Transverse colon (tissue), 4 donors: ENCODE measurements around the gene CRYBG1. TPM values are rescaled to one million over a fixed set of nuclear protein-coding genes. Genes with fewer than 3 reads are reported as not detected.
"Not testable (repeated sequence)": the region's sequence is repeated elsewhere in the genome, so short reads cannot be mapped to it uniquely, and the experiment has no call there.

Experiments used
- DNase-seq: peaks from one replicate; pipeline ENCODE4 v3.0.0-alpha.2; 2019
- H3K27ac ChIP-seq, 4 donors: fragments of 200-600 bp; sonication (generic); 2 replicates each; pipeline ENCODE4 v1.5.1; 2016 to 2018; ENCODE audit warnings: inconsistent platforms in 4 of 4
- H3K27me3 ChIP-seq: fragments of 200-600 bp; sonication (generic); 2 replicates; pipeline ENCODE4 v1.5.1; 2017; ENCODE audit warnings: inconsistent platforms
- H3K36me3 ChIP-seq, 4 donors: fragments of 200-600 bp; sonication (generic); 2 replicates each; pipeline ENCODE4 v1.5.1; 2017 to 2019; ENCODE audit warnings: inconsistent platforms in 4 of 4
- H3K4me1 ChIP-seq, 4 donors: fragments of 200-600 bp; sonication (generic); 2 replicates each; pipeline ENCODE4 v1.5.1; 2017 to 2020; ENCODE audit warnings: inconsistent platforms in 4 of 4
- H3K4me3 ChIP-seq, 4 donors: fragments of 200-600 bp; sonication (generic); 1 replicate in 1 of 4; 2 replicates in 3 of 4; pipeline versions ENCODE4 v1.5.1 to v1.6.1; 2017 to 2019; ENCODE audit warnings: inconsistent platforms in 4 of 4
- H3K9me3 ChIP-seq, 2 donors: fragments of 200-600 bp; sonication (generic); 2 replicates each; pipeline ENCODE4 v1.5.1; 2017 to 2019; ENCODE audit warnings: inconsistent platforms in 2 of 2
- EP300 ChIP-seq: sonication (generic); formaldehyde crosslinking; IDR thresholded peaks from one replicate; pipeline ENCODE4 v1.6.1; 2017; ENCODE audit warnings: antibody characterized with exemption, low read depth
- POLR2A ChIP-seq: fragments of 450-650 bp; IDR thresholded peaks from one replicate; pipeline ENCODE4 v1.6.1; 2016; ENCODE audit warnings: antibody characterized with exemption, mild to moderate bottlenecking, moderate library complexity
- POLR2AphosphoS5 ChIP-seq, 3 donors: sonication (generic); formaldehyde crosslinking; IDR thresholded peaks; one replicate each; pipeline ENCODE4 v1.6.1; 2016; ENCODE audit warnings: antibody characterized with exemption in 3 of 3
- whole genome bisulfite sequencing, 2 donors: methylation state at CpG; one replicate each; pipeline ENCODE4 v1.1.5; 2018; ENCODE audit warnings: low coverage in 1 of 2; 5-methylcytosine and 5-hydroxymethylcytosine counted together
- in situ Hi-C, 4 donors: fragments of 200-750 bp; cut with MboI; loops; one replicate each; pipeline versions ENCODE4 v1.15.0 to v1.15.1; 2017; ENCODE audit warnings: low sequenced_read_pairs in 3 of 4, low pct_ligation_motif_present in 1 of 4, low pct_unique_long_range_greater_than_20kb in 1 of 4
- intact Hi-C: fragments of 100-400 bp; cut with DNase I; formaldehyde crosslinking; loops from one replicate; pipeline ENCODE4 v1.15.1; 2023; ENCODE audit warnings: low total_unique reads
- total RNA-seq, 4 donors: library from RNA; depleted of rRNA; stranded (reverse); fragments of >200 nt; gene quantifications; one replicate each; pipeline ENCODE4 v1.1.0, GENCODE V29; 2016
- TF ChIP-seq, protein P1 (sequence below), 5 experiments: fragments of 200-600 bp in 3 of 5; fragments of 450-650 bp in 2 of 5; sonication (generic) in 3 of 5; IDR thresholded peaks; 1 replicate in 2 of 5; 2 replicates in 3 of 5; pipeline ENCODE4 v1.5.1; 2016 to 2017; ENCODE audit warnings: antibody characterized with exemption in 5 of 5, inconsistent platforms in 3 of 5, mild to moderate bottlenecking in 2 of 5, moderate library complexity in 1 of 5

The CRYBG1 gene
- total RNA-seq, 4 donors from 2014 or later: 64.3 to 112 (median 70.2) TPM

DNA sequence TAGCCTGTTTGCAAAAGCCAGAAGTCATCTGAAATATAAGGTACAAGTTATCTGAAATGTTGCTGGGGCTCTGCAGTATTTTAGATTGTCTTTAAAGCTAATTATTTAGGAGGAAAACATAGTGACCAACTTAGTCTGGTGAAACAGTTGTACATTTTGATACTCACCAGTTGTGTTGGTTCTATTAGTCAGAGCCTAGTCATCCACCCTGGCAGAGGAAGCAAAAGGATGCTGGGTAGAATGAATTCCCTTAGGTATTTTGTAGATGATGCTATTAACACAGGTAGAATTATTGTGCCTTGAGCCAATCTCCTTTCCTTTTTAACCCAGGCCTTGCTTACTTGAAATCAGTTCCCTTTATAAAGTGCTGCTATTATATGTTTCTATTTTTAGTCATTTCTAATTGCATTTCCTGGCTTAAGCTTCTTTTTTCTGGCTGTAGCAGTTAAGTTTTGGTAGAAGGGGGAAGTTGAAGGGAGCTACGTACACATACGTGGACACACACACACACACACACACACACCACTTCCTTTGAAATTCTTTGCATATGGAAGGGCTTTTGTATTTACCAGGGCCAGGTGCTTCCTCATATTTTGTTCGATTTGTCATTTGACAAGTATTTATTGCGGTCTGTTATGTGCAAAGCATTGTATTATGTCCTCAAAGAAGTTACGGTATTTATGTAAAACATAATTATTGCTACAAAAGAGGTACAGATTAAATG, 186.3 kb downstream of the CRYBG1 start:
- in situ Hi-C loops (no loop called here), intact Hi-C loops (no loop called here)
- no peak for DNase-seq
- TF ChIP-seq EP300 (no peak), POLR2A (no peak), POLR2AphosphoS5 (IDR thresholded peaks at IDR 0.05) (no peak)
- TF ChIP-seq, protein P1, sequence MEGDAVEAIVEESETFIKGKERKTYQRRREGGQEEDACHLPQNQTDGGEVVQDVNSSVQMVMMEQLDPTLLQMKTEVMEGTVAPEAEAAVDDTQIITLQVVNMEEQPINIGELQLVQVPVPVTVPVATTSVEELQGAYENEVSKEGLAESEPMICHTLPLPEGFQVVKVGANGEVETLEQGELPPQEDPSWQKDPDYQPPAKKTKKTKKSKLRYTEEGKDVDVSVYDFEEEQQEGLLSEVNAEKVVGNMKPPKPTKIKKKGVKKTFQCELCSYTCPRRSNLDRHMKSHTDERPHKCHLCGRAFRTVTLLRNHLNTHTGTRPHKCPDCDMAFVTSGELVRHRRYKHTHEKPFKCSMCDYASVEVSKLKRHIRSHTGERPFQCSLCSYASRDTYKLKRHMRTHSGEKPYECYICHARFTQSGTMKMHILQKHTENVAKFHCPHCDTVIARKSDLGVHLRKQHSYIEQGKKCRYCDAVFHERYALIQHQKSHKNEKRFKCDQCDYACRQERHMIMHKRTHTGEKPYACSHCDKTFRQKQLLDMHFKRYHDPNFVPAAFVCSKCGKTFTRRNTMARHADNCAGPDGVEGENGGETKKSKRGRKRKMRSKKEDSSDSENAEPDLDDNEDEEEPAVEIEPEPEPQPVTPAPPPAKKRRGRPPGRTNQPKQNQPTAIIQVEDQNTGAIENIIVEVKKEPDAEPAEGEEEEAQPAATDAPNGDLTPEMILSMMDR (IDR thresholded peaks at IDR 0.05): no peak
- Histone ChIP-seq H3K27me3 (no peaks in the 10 kb centered on the region), H3K36me3 (peaks cover 0 to 19% (median 2%) of the 10 kb centered on the region in 4 donors), H3K4me1 (peaks cover 0 to 11% (median 4%) of the 10 kb centered on the region in 4 donors), H3K9me3 (no peaks in the 10 kb centered on the region), H3K27ac (peak overlapping the region; percentile 23 to 53 (median 50)), H3K4me3 (no peak overlapping the region)
- 26 to 31% methylated on average over 5 of the region's 5 CpGs for WGBS, 2 donors

DNA sequence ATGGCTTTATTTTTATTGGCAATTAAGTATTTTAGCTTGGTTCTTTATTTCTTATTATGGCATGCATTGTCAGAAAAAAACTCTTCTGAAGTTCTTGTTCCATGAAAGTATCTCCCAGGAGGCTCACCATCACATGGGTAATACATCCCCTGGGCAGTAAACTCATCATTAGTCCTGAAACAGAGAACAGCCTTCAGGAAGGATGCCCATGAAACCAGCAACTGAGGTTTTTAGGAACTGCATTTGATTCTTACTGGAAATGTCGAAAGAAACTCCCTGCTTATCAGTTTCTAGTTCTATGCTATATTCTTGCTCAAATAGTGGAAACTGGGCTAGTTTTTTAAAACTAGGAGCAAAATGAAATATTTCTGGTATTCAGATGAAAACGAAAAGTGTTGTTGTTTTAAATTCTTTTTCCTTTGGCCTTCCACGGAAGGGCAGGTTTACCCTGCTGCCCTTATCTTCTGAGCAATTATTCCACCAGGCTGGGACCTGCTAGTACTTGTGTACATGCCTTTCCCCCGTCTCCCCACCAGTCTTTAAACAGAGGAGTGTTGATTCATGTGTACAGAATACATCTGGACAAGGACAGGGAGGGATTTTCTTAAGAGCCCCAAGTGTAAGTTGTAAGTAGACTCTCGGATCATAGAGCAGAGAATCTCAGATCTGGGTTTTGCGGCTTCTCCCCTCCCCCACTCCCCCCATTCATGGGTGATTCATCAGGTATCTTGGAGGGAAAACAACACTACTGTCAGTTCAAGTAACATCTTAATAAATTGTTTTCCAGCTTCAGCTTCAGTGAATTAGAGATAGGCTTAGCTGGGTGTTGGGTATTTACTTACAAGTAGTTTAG, 187.3 kb downstream of the CRYBG1 start:
- H3K4me1 ChIP-seq: peaks cover 0 to 11% (median 4%) of the 10 kb centered on the region in 4 donors
- peaks cover 0 to 19% (median 2%) of the 10 kb centered on the region in 4 donors for H3K36me3 ChIP-seq
- H3K27me3 ChIP-seq: no peaks in the 10 kb centered on the region
- in situ Hi-C loops: no loop called here
- H3K4me3 ChIP-seq: no peak overlapping the region
- H3K9me3 ChIP-seq: no peaks in the 10 kb centered on the region
- TF ChIP-seq, protein P1 (IDR thresholded peaks at IDR 0.05): no peak
- no peak for TF ChIP-seq POLR2AphosphoS5 (IDR thresholded peaks at IDR 0.05)
- TF ChIP-seq EP300: no peak
- TF ChIP-seq POLR2A: no peak
- peak overlapping the region in 3 of 4 donors; percentile 15 to 52 (median 47) for H3K27ac ChIP-seq
- WGBS, 2 donors: 58 to 64% methylated on average over 5 to 6 of the region's 6 CpGs
- intact Hi-C loops: no loop called here
- no peak for DNase-seq

DNA sequence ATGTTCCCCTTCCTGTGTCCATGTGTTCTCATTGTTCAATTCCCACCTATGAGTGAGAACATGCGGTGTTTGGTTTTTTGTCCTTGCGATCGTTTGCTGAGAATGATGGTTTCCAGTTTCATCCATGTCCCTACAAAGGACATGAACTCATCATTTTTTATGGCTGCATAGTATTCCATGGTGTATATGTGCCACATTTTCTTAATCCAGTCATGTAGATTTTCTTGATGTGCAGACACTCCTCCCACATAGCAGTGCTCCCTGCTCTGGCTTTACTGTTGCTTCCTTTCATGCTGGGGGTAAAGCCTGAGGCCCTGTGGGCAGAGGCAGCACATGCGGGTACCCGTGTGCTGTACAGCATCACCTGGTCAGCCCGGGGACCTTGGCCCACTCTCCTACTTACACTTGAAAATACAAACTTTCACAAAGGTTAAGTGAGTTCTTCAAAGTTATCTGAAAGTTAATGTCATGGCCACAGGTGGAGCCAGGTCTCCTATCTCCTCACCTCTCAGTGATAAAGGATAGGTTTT, 188.5 kb downstream of the CRYBG1 start:
- H3K4me1 ChIP-seq: peaks cover 0 to 11% (median 4%) of the 10 kb centered on the region in 4 donors
- H3K27ac ChIP-seq, H3K27me3 ChIP-seq, H3K4me3 ChIP-seq, in situ Hi-C loops, DNase-seq, H3K9me3 ChIP-seq, intact Hi-C loops: not testable (repeated sequence)
- H3K36me3 ChIP-seq: peaks cover 0 to 27% (median 2%) of the 10 kb centered on the region in 4 donors
- WGBS, 2 donors: 94% methylated on average over 3 of the region's 6 CpGs; no CpG with 5 or more reads in 1 of the 2 donors

DNA sequence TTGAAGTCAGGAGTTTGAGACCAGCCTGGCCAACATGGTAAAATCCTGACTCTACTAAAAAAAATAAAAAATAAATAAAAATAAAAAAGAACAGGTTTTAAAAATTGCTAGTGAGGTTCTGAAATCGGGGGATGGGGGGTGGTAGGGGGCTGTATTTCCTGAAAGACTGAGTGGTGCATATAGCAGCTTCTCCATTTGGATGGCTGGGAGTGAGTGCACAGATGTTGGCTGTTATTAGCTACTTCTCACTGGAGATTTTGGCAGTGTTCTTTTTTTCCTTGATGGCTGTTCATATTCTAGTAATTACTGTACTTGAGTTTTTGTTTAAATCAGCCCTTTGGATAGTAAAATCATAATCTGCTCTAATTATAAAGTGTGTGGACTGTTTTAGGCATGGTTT, 189.0 kb downstream of the CRYBG1 start:
- Histone ChIP-seq H3K4me1 (peaks cover 0 to 11% (median 4%) of the 10 kb centered on the region in 4 donors), H3K27ac (no peak overlapping the region), H3K27me3 (no peaks in the 10 kb centered on the region), H3K4me3 (no peak overlapping the region), H3K9me3 (no peaks in the 10 kb centered on the region), H3K36me3 (peaks cover 0 to 29% (median 2%) of the 10 kb centered on the region in 4 donors)
- in situ Hi-C loops (no loop called here), intact Hi-C loops (no loop called here)
- WGBS, 2 donors: 82 to 91% methylated on average over 1 of the region's 1 CpG
- no peak for DNase-seq
- TF ChIP-seq EP300 (no peak), POLR2A (no peak), POLR2AphosphoS5 (IDR thresholded peaks at IDR 0.05) (no peak)
- TF ChIP-seq, protein P1 (IDR thresholded peaks at IDR 0.05): no peak
